Breast epithelium (tissue), 4 donors: ENCODE results near the gene ZG16. TPM values are rescaled to one million over a fixed set of nuclear protein-coding genes. Genes with fewer than 3 reads are reported as not detected.
"Not testable (repeated sequence)": the region's sequence is repeated elsewhere in the genome, so short reads cannot be mapped to it uniquely, and the experiment has no call there.

Experiments used
- DNase-seq, 2 donors: peaks; one replicate each; pipeline ENCODE4 v3.0.0-alpha.2; 2019; ENCODE audit warnings: low spot score in 2 of 2
- H3K27ac ChIP-seq, 2 donors: fragments of 200-600 bp; sonication (generic) in 1 of 2; one replicate each; pipeline ENCODE4 v1.5.1; 2016 to 2019; ENCODE audit warnings: mild to moderate bottlenecking in 1 of 2
- H3K27me3 ChIP-seq, 2 donors: fragments of 200-600 bp; sonication (generic) in 1 of 2; one replicate each; pipeline versions ENCODE4 v1.5.1 to v1.6.0; 2017 to 2019; ENCODE audit warnings: control low read depth in 1 of 2, mild to moderate bottlenecking in 1 of 2
- H3K36me3 ChIP-seq: fragments of 200-600 bp; one replicate; pipeline ENCODE4 v1.5.1; 2019
- H3K4me1 ChIP-seq, 2 donors: fragments of 200-600 bp; sonication (generic); one replicate each; pipeline ENCODE4 v1.5.1; 2016 to 2019; ENCODE audit warnings: control low read depth in 1 of 2
- H3K4me3 ChIP-seq, 3 donors: fragments of 200-600 bp; sonication (generic); 1 replicate in 2 of 3; 2 replicates in 1 of 3; pipeline ENCODE4 v1.5.1; 2016 to 2019; ENCODE audit warnings: mild to moderate bottlenecking in 3 of 3, moderate library complexity in 2 of 3
- H3K9me3 ChIP-seq, 2 donors: fragments of 200-600 bp; sonication (generic) in 1 of 2; one replicate each; pipeline ENCODE4 v1.5.1; 2016 to 2019; ENCODE audit warnings: control low read depth in 1 of 2
- CTCF ChIP-seq, 3 donors: fragments of 450-650 bp; IDR thresholded peaks; one replicate each; pipeline ENCODE4 v1.5.1; 2016 to 2017; ENCODE audit warnings: antibody characterized with exemption in 3 of 3, mild to moderate bottlenecking in 3 of 3, moderate library complexity in 3 of 3
- POLR2A ChIP-seq: fragments of 450-650 bp; IDR thresholded peaks from one replicate; pipeline ENCODE4 v1.6.1; 2016; ENCODE audit warnings: antibody characterized with exemption, mild to moderate bottlenecking, moderate library complexity
- POLR2AphosphoS5 ChIP-seq, 3 donors: sonication (generic); formaldehyde crosslinking; IDR thresholded peaks; one replicate each; pipeline ENCODE4 v1.6.1; 2017; ENCODE audit warnings: antibody characterized with exemption in 3 of 3
- intact Hi-C: fragments of 100-400 bp; cut with DNase I; formaldehyde crosslinking; loops from one replicate; pipeline ENCODE4 v1.15.1; 2023; ENCODE audit warnings: low total_unique reads
- total RNA-seq, 3 donors: library from RNA; depleted of rRNA; stranded (reverse); fragments of >200 nt; gene quantifications; one replicate each; pipeline ENCODE4 v1.1.0, GENCODE V29; 2016

The ZG16 gene
- total RNA-seq, 3 donors from 2014 or later: 0.33 TPM; not detected in 2

- DNase-seq: no peak
- Histone ChIP-seq H3K27me3 (no peaks in the 10 kb centered on the region), H3K4me1 (no peaks in the 10 kb centered on the region), H3K36me3 (no peaks in the 10 kb centered on the region), H3K27ac (no peak overlapping the region), H3K4me3 (no peak overlapping the region), H3K9me3 (no peaks in the 10 kb centered on the region)
- intact Hi-C loops: no loop called here
- TF ChIP-seq POLR2AphosphoS5 (IDR thresholded peaks at IDR 0.05) (no peak), POLR2A (no peak), CTCF (IDR thresholded peaks at IDR 0.05) (no peak)
Observed at GRCh38 chr16:29774730-29775129, 3.3 kb upstream of the ZG16 start.

- no peaks in the 10 kb centered on the region for H3K9me3 ChIP-seq
- no peak overlapping the region for H3K27ac ChIP-seq
- H3K4me3 ChIP-seq: no peak overlapping the region
- no peak for DNase-seq
- H3K27me3 ChIP-seq: no peaks in the 10 kb centered on the region
- intact Hi-C loops: no loop called here
- H3K4me1 ChIP-seq: no peaks in the 10 kb centered on the region
- TF ChIP-seq CTCF (IDR thresholded peaks at IDR 0.05) (no peak), POLR2A (no peak), POLR2AphosphoS5 (IDR thresholded peaks at IDR 0.05) (no peak)
- no peaks in the 10 kb centered on the region for H3K36me3 ChIP-seq
Observed at GRCh38 chr16:29775742-29776408, 2.2 kb upstream of the ZG16 start.

DNA sequence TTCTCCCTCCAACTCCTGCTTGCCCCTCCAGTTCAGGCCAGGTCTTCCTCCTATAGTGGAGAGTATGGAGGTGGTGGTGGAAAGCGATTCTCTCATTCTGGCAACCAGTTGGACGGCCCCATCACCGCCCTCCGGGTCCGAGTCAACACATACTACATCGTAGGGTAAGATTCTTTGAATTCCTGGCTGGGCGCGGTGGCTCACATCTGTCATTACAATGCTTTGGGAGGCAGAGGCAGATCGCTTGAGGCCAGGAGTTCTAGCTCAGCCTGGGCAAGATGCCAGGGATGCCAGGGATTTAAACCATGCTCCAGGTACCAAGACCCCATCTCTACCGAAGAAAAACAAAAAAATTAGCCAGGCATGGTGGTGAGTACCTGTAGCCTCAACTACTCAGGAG lies 1.4 kb downstream of the ZG16 start:
- Histone ChIP-seq H3K4me3 (no peak overlapping the region), H3K9me3 (no peaks in the 10 kb centered on the region), H3K27ac (no peak overlapping the region), H3K4me1 (no peaks in the 10 kb centered on the region), H3K36me3 (no peaks in the 10 kb centered on the region), H3K27me3 (no peaks in the 10 kb centered on the region)
- intact Hi-C loops: no loop called here
- DNase-seq: no peak
- no peak for TF ChIP-seq POLR2A
- TF ChIP-seq CTCF (IDR thresholded peaks at IDR 0.05): no peak
- no peak for TF ChIP-seq POLR2AphosphoS5 (IDR thresholded peaks at IDR 0.05)

GRCh38 chr16:29783094-29783953 lies 5.3 kb downstream of the ZG16 start:
- H3K4me3 ChIP-seq, intact Hi-C loops, H3K4me1 ChIP-seq, DNase-seq, H3K27me3 ChIP-seq, H3K9me3 ChIP-seq, H3K36me3 ChIP-seq, H3K27ac ChIP-seq: not testable (repeated sequence)

DNA sequence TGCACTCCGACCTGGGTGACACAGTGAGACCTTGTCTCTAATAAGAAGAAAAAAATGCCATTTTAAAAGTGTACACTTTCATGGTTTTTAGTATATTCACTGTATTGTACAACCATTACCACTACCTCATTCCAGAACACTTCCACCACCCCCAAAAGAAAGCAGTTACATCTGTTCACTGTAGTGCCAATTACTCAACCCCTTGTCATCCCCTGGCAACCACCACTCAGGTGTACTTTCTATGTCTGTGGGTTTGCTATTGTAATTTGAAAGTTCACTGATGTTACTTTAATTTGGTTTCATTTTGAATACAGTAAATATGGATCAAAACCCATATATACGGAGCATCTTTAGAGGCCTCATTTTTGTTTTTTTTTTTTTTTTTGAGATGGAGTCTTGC lies 6.1 kb downstream of the ZG16 start:
- no peak for TF ChIP-seq CTCF (IDR thresholded peaks at IDR 0.05)
- no peak for TF ChIP-seq POLR2A
- TF ChIP-seq POLR2AphosphoS5 (IDR thresholded peaks at IDR 0.05): no peak
- Histone ChIP-seq H3K4me1 (no peaks in the 10 kb centered on the region), H3K36me3 (no peaks in the 10 kb centered on the region), H3K27ac (no peak overlapping the region), H3K27me3 (no peaks in the 10 kb centered on the region), H3K4me3 (no peak overlapping the region), H3K9me3 (no peaks in the 10 kb centered on the region)
- DNase-seq: no peak
- intact Hi-C loops: no loop called here
